Stomach (tissue), 9 donors: ENCODE results near the gene IGF1R. TPM values are rescaled to one million over a fixed set of nuclear protein-coding genes. Genes with fewer than 3 reads are reported as not detected.

Experiments used
- DNase-seq, 2 donors: peaks; one replicate each; pipeline versions ENCODE4 v3.0.0 to v3.0.0-alpha.2; 2013 to 2019
- H3K27ac ChIP-seq, 5 donors: fragments of 200-600 bp in 4 of 5; sonication (generic) in 4 of 5; one replicate each; pipeline ENCODE4 v1.5.1; 2013 to 2019; ENCODE audit warnings: mild to moderate bottlenecking in 1 of 5, moderate library complexity in 1 of 5
- H3K27me3 ChIP-seq, 3 donors: fragments of 200-600 bp; sonication (generic); one replicate each; pipeline ENCODE4 v1.5.1; 2017 to 2019; ENCODE audit warnings: mixed run types in 1 of 3
- H3K36me3 ChIP-seq, 4 donors: fragments of 200-600 bp; sonication (generic); 1 replicate in 3 of 4; 2 replicates in 1 of 4; pipeline ENCODE4 v1.5.1; 2016 to 2019
- H3K4me1 ChIP-seq, 4 donors: fragments of 200-600 bp; sonication (generic); one replicate each; pipeline ENCODE4 v1.5.1; 2016 to 2019
- H3K4me3 ChIP-seq, 4 donors: fragments of 200-600 bp; sonication (generic) in 3 of 4; one replicate each; pipeline ENCODE4 v1.5.1; 2016 to 2019; ENCODE audit warnings: mild to moderate bottlenecking in 1 of 4
- H3K9me3 ChIP-seq, 4 donors: fragments of 200-600 bp; sonication (generic); one replicate each; pipeline ENCODE4 v1.5.1; 2016 to 2019
- CTCF ChIP-seq, 7 experiments: fragments of 450-650 bp in 4 of 7; fragments of 200-600 bp in 3 of 7; sonication (generic) in 3 of 7; IDR thresholded peaks; one replicate each; pipeline ENCODE4 v1.5.1; 2016 to 2019; ENCODE audit warnings: antibody characterized with exemption in 7 of 7, control low read depth in 2 of 7, mild to moderate bottlenecking in 1 of 7
- EP300 ChIP-seq: sonication (generic); formaldehyde crosslinking; IDR thresholded peaks from one replicate; pipeline ENCODE4 v1.6.1; 2017; ENCODE audit warnings: antibody characterized with exemption
- POLR2A ChIP-seq, 4 donors: fragments of 450-650 bp; IDR thresholded peaks; one replicate each; pipeline ENCODE4 v1.6.1; 2016; ENCODE audit warnings: antibody characterized with exemption in 4 of 4, control low read depth in 2 of 4, mild to moderate bottlenecking in 1 of 4, moderate library complexity in 1 of 4
- POLR2AphosphoS5 ChIP-seq, 3 donors: sonication (generic); formaldehyde crosslinking; IDR thresholded peaks; one replicate each; pipeline ENCODE4 v1.6.1; 2016; ENCODE audit warnings: antibody characterized with exemption in 3 of 3
- WGBS, 5 donors: extraction: QIAGEN DNeasy Blood & Tissue Kit in 3 of 5; methylation state at CpG; one replicate each; pipeline versions ENCODE4 v1.1.5 to v1.1.7; 2013 to 2018; 5-methylcytosine and 5-hydroxymethylcytosine counted together
- intact Hi-C: fragments of 100-400 bp; cut with DNase I; formaldehyde crosslinking; loops from one replicate; pipeline ENCODE4 v1.15.1; 2023; ENCODE audit warnings: low total_unique reads
- polyA plus RNA-seq, 3 donors: library from polyadenylated mRNA; stranded (reverse); fragments of 200-250 nt; gene quantifications; one replicate each; pipeline ENCODE4 v1.2.3, GENCODE V29; 2013
- total RNA-seq, 5 donors: library from RNA; depleted of rRNA; stranded (reverse); fragments of >200 nt; gene quantifications; one replicate each; pipeline versions ENCODE4 v1.1.0 to v1.2.3, GENCODE V29; 2014 to 2016
- donor health status: healthy with polysubstance abuse.
- donor health status: Bipolar disorder and iron deficiency.
- donor health status: healthy.

Gene IGF1R
- total and polyA plus RNA-seq, 8 donors = 2.3 to 131 (median 42.8) TPM

- peaks cover 10 to 38% (median 21%) of the 10 kb centered on the region in 4 donors for H3K4me1 ChIP-seq
- no peak for DNase-seq
- H3K27me3 ChIP-seq = no peaks in the 10 kb centered on the region
- H3K36me3 ChIP-seq = peaks cover 35 to 77% (median 74%) of the 10 kb centered on the region in 4 donors
- intact Hi-C loops = no loop called here
- no peak overlapping the region for H3K4me3 ChIP-seq
- no peak for TF ChIP-seq POLR2AphosphoS5 (IDR thresholded peaks at IDR 0.05)
- TF ChIP-seq POLR2A (IDR thresholded peaks at IDR 0.05) = no peak
- no peak for TF ChIP-seq CTCF (IDR thresholded peaks at IDR 0.05)
- no peak for TF ChIP-seq EP300
- H3K9me3 ChIP-seq = no peaks in the 10 kb centered on the region
- 88 to 94% (median 91%) methylated on average over 8 of the region's 8 CpGs for WGBS, 5 donors
- H3K27ac ChIP-seq = peak overlapping the region in 3 of 5 donors; percentile 50 to 73 (median 69)
Measured at GRCh38 chr15:98916826-98917225, 268.5 kb downstream of the IGF1R start.

GRCh38 chr15:98917417-98917816, 269.1 kb downstream of the IGF1R start:
- 61 to 81% (median 77%) methylated on average over 3 of the region's 3 CpGs for WGBS, 5 donors
- H3K4me3 ChIP-seq = no peak overlapping the region
- no peak for DNase-seq
- no peaks in the 10 kb centered on the region for H3K9me3 ChIP-seq
- H3K4me1 ChIP-seq = peaks cover 10 to 38% (median 21%) of the 10 kb centered on the region in 4 donors
- no peak overlapping the region for H3K27ac ChIP-seq
- no peaks in the 10 kb centered on the region for H3K27me3 ChIP-seq
- TF ChIP-seq EP300 (no peak), POLR2AphosphoS5 (IDR thresholded peaks at IDR 0.05) (no peak), CTCF (IDR thresholded peaks at IDR 0.05) (no peak), POLR2A (IDR thresholded peaks at IDR 0.05) (no peak)
- intact Hi-C loops = no loop called here
- H3K36me3 ChIP-seq = peaks cover 34 to 77% (median 74%) of the 10 kb centered on the region in 4 donors

- Histone ChIP-seq H3K9me3 (no peaks in the 10 kb centered on the region), H3K4me3 (no peak overlapping the region), H3K36me3 (peaks cover 20 to 86% (median 77%) of the 10 kb centered on the region in 4 donors), H3K4me1 (peaks cover 30 to 49% (median 31%) of the 10 kb centered on the region in 4 donors), H3K27ac (no peak overlapping the region), H3K27me3 (no peaks in the 10 kb centered on the region)
- intact Hi-C loops = no loop called here
- 49 to 69% (median 55%) methylated on average over 10 of the region's 10 CpGs for WGBS, 5 donors
- DNase-seq = no peak
- TF ChIP-seq POLR2AphosphoS5 (IDR thresholded peaks at IDR 0.05) (no peak), EP300 (no peak), CTCF (IDR thresholded peaks at IDR 0.05) (no peak), POLR2A (IDR thresholded peaks at IDR 0.05) (no peak)
Measured at GRCh38 chr15:98920091-98920880, 271.9 kb downstream of the IGF1R start.

GRCh38 chr15:98923171-98923570, 274.8 kb downstream of the IGF1R start:
- H3K4me3 ChIP-seq = no peak overlapping the region
- TF ChIP-seq POLR2A (IDR thresholded peaks at IDR 0.05) (no peak), POLR2AphosphoS5 (IDR thresholded peaks at IDR 0.05) (peak in 1 of 3 donors; percentile 18), EP300 (no peak), CTCF (IDR thresholded peaks at IDR 0.05) (no peak)
- 35 to 60% (median 41%) methylated on average over 12 of the region's 12 CpGs for WGBS, 5 donors
- DNase-seq = peak in 1 of 2 donors; percentile 43
- no peaks in the 10 kb centered on the region for H3K27me3 ChIP-seq
- peaks cover 20 to 47% (median 34%) of the 10 kb centered on the region in 4 donors for H3K4me1 ChIP-seq
- H3K27ac ChIP-seq = peak overlapping the region; percentile 45 to 77 (median 67)
- peaks cover 9 to 75% (median 68%) of the 10 kb centered on the region in 4 donors for H3K36me3 ChIP-seq
- no peaks in the 10 kb centered on the region for H3K9me3 ChIP-seq
- intact Hi-C loops = no loop called here
